Immature natural killer cell (primary cell): ENCODE data around the gene CLIP3. TPM values are rescaled to one million over a fixed set of nuclear protein-coding genes. Genes with fewer than 3 reads are reported as not detected.
A peak's percentile ranks its signal among the peaks of the same experiment; 100 is the strongest.
"Not testable (repeated sequence)": the region's sequence is repeated elsewhere in the genome, so short reads cannot be mapped to it uniquely, and the experiment has no call there.

ENCODE experiments used
- DNase-seq, 3 donors: peaks; one replicate each; pipeline ENCODE4 v3.0.0; 2022; ENCODE audit warnings: mixed read lengths in 1 of 3
- H3K27ac Mint-ChIP-seq, 6 donors: one replicate each; pipeline ENCODE4 v1.8.0; 2020; ENCODE audit warnings: mixed read lengths in 6 of 6, mild to moderate bottlenecking in 5 of 6, inconsistent platforms in 4 of 6, moderate library complexity in 3 of 6
- H3K27me3 Mint-ChIP-seq, 3 donors: one replicate each; pipeline ENCODE4 v1.8.0; 2020 to 2021; ENCODE audit warnings: low read depth in 3 of 3, mild to moderate bottlenecking in 3 of 3, mixed read lengths in 3 of 3, moderate library complexity in 3 of 3, inconsistent platforms in 1 of 3
- H3K36me3 Mint-ChIP-seq, 3 donors: one replicate each; pipeline ENCODE4 v1.8.0; 2020; ENCODE audit warnings: mixed read lengths in 3 of 3, inconsistent platforms in 2 of 3, mild to moderate bottlenecking in 2 of 3
- H3K4me1 Mint-ChIP-seq, 2 donors: one replicate each; pipeline ENCODE4 v1.8.0; 2020; ENCODE audit warnings: inconsistent platforms in 2 of 2, mild to moderate bottlenecking in 2 of 2, mixed read lengths in 2 of 2, moderate library complexity in 1 of 2
- H3K4me3 Mint-ChIP-seq, 5 donors: one replicate each; pipeline ENCODE4 v1.8.0; 2020; ENCODE audit warnings: mild to moderate bottlenecking in 5 of 5, mixed read lengths in 5 of 5, inconsistent platforms in 3 of 5, moderate library complexity in 3 of 5
- H3K9me3 Mint-ChIP-seq, 6 donors: one replicate each; pipeline ENCODE4 v1.8.0; 2020; ENCODE audit warnings: mild to moderate bottlenecking in 6 of 6, mixed read lengths in 6 of 6, inconsistent platforms in 4 of 6, moderate library complexity in 3 of 6
- polyA plus RNA-seq, 3 donors: library from polyadenylated mRNA; unstranded; fragments of 300-500 nt; fragmentation: Illumina TruSeq; gene quantifications; one replicate each; pipeline ENCODE4 v1.2.3, GENCODE V29; 2021

Gene CLIP3
- polyA plus RNA-seq, 3 donors from 2014 or later = 0.07 to 0.55 TPM; not detected in 1

DNA sequence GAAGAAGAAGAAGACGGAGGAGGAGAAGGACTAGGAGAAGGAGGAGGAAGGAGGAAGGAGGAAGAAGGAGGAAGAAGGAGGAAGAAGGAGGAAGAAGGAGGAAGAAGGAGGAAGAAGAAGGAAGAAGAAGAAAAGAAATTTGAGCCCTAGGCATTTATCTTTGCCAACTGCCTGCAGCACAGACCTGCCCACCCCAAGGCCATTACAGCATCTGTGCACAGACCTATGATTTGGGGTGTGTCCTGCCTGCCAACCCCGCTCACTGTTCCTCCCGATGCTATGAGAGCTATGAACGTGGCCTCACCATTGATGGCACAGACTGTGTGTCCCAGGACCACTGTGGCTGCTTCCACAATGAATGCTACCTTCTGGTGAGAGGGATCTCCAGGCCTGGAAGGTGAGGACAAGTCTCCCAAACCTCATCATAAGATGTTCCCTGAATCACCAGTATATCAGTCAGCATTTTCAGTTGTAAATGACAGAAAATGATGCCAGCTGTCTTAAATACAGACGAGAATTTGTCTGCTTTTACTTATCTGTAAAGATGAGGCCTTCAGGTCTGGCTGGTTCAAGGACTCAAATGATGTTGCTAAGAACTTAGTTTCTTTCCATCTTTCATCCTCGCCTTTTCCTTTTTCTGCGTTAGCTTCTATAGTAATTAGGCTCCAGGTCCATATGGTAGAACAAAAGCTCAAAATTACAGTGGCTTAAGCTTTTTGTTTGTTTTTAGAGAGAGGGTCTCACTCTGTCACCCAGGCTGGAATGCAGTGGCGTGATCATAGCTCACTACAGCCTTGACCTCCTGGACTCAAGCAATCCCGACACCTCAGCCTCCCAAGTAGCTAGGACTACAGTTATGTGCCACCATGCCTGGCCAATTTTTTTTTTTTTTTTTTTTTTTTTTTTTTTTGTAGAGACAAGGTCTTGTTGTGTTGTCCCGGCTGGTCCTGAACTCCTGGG lies 41.6 kb downstream of the CLIP3 start:
- Mint-ChIP-seq H3K27ac (no peak overlapping the region), H3K4me1 (peaks cover 17% of the 10 kb centered on the region in 2 donors), H3K36me3 (no peaks in the 10 kb centered on the region), H3K4me3 (no peak overlapping the region), H3K9me3 (no peaks in the 10 kb centered on the region), H3K27me3 (peaks cover 4 to 18% (median 15%) of the 10 kb centered on the region in 3 donors)
- no peak for DNase-seq

DNA sequence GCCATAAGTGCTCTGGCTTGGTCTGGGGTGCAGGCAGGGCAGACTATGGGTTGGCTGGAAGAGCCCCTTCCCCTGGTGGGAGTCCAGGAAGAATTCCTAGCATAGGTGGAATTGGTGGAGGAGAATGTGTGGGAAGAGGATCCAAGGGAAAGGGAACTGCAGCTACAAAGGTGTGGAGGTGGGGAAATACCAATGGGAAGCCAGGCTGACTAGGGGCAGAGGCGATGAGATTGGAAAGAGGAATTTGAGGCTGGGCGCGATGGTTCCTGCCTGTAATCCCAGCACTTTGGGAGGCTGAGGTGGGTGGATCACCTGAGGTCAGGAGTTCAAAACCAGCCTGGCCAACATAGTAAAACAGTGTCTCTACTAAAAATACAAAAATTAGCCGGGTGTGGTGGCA lies 42.5 kb downstream of the CLIP3 start:
- Mint-ChIP-seq H3K27me3 (peaks cover 5 to 20% (median 19%) of the 10 kb centered on the region in 3 donors), H3K4me3 (no peak overlapping the region), H3K9me3 (no peaks in the 10 kb centered on the region), H3K4me1 (peaks cover 11 to 12% of the 10 kb centered on the region in 2 donors), H3K27ac (no peak overlapping the region), H3K36me3 (no peaks in the 10 kb centered on the region)
- DNase-seq = no peak

DNA sequence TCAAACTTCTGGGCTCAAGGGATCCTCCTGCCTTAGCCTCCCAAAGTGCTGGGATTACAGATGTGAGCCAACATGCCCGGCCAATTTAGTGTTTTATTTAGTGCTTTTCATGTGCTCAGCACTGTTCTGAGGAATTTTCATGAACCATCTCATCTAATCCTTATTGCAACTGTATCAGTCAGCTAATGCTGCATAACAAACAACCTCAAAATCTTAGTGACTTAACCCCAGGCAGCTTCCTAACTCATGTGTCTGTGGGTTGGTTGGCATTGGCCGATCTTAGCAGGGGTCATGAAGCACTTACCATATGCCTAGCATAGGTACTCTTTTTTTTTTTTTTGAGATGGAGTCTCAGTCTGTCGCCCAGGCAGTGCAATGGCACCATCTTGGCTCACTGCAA lies 43.8 kb downstream of the CLIP3 start:
- Mint-ChIP-seq H3K27me3 (peaks cover 2 to 25% (median 15%) of the 10 kb centered on the region in 3 donors), H3K36me3 (no peaks in the 10 kb centered on the region), H3K9me3 (no peaks in the 10 kb centered on the region), H3K4me3 (no peak overlapping the region), H3K4me1 (peaks cover 0 to 4% of the 10 kb centered on the region in 2 donors), H3K27ac (no peak overlapping the region)
- no peak for DNase-seq

DNA sequence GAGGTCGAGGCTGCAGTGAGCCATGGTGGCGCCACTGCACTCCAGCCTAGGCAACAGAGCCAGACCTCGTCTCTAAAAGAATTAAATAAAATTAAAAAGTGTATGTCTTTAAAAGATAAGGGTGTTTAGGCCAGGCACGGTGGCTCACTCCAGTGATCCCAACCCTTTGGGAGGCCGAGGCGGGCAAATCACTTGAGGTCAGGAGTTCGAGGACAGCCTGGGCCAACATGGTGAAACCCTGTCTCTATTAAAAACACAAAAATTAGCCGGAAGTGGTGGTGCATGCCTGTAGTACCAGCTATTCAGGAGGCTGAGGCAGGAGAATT lies 45.1 kb downstream of the CLIP3 start:
- H3K36me3 Mint-ChIP-seq = no peaks in the 10 kb centered on the region
- peaks cover 2 to 25% (median 15%) of the 10 kb centered on the region in 3 donors for H3K27me3 Mint-ChIP-seq
- H3K4me1 Mint-ChIP-seq = peaks cover 0 to 4% of the 10 kb centered on the region in 2 donors
- H3K4me3 Mint-ChIP-seq = no peak overlapping the region
- no peak for DNase-seq
- no peak overlapping the region for H3K27ac Mint-ChIP-seq
- H3K9me3 Mint-ChIP-seq = no peaks in the 10 kb centered on the region

DNA sequence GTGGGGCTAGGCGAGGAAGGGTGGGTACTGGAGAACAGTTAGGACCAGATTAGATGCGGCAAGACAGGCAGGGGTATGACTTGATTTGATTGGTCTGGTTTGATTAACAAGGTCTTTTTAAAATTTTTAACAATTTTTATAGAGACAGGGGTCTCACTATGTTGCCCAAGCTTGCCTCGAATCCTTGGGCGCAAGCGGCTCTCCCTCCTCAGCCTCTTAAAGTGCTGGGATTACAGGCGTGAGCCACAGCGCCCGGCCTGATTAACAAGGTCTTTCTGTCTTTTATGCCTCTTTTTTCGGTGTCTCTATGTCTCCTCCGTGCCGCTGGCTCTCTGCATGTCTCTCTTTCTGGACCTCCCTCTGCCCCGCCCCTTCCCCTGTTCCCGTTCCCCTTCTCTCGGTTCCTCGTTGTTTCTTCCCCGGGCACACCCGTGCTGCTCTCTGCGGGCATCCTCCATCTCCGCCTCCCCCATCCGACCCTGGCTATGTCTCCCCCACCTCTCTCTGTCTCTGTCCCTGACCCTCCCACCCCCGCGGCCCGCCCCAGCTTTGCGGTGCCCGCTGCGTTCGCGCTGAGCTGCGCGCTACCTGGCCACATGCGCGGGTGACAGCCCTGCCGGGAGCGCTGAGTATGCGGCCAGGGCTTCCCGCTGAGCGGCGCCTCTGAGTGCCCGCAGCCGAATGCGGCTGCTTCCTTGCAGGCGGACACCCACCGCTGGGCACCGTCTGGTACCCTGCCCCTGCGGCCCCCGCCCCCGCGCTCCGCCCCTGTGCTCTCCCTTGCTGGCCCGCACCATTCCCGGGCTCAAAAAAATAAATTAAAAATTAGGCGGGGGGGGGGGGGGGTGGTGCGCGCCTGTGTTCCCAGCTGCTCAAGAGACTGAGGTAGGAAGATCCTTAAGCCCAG lies 45.8 kb downstream of the CLIP3 start:
- Mint-ChIP-seq H3K36me3 (no peaks in the 10 kb centered on the region), H3K4me1 (peaks cover 0 to 4% of the 10 kb centered on the region in 2 donors), H3K4me3 (peak overlapping the region in 3 of 5 donors; percentile 38 to 59 (median 39)), H3K9me3 (no peaks in the 10 kb centered on the region), H3K27me3 (peaks cover 2 to 27% (median 15%) of the 10 kb centered on the region in 3 donors), H3K27ac (no peak overlapping the region)
- DNase-seq = no peak

DNA sequence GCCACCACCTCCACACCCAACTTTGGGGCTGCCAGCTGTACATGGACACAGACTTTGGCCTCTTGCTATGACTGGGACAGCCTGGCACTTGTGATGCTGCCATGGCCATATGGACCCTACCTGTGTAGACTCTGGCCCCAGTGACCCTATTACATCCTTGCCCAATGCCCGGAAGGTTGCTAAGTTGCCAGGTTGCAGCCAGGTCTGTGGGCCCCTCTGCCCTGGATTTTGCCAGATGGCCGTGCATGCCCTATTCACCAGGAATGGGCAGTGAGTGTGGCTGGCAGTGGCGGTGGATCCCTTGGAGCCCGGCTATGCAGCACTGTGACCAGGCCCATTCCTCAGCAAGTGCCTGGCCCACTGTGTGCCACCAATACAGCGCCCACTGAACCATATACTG lies 46.6 kb downstream of the CLIP3 start:
- H3K4me1 Mint-ChIP-seq = peaks cover 0 to 4% of the 10 kb centered on the region in 2 donors
- H3K36me3 Mint-ChIP-seq = no peaks in the 10 kb centered on the region
- H3K27me3 Mint-ChIP-seq = peaks cover 4 to 27% (median 15%) of the 10 kb centered on the region in 3 donors
- H3K27ac Mint-ChIP-seq = no peak overlapping the region
- no peak overlapping the region for H3K4me3 Mint-ChIP-seq
- no peaks in the 10 kb centered on the region for H3K9me3 Mint-ChIP-seq
- DNase-seq = no peak

DNA sequence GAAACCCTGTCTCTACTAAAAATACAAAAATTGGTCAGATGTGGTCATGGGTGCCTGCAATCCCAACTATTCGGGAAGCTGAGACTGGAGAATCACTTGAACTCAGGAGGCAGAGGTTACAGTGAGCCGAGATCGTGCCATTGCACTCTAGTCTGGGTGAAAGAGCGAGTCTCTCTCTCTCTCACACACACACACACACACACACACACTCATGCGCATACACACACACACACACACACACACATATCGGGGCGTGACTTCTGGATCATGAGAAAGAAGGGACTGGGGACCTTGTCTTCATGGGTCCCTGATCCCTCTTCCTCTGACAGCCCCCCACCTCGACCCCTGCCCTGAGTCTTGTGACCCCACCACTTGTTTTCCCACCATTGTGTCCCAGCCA lies 49.5 kb downstream of the CLIP3 start:
- Mint-ChIP-seq H3K9me3 (no peaks in the 10 kb centered on the region), H3K27me3 (peaks cover 5 to 22% (median 8%) of the 10 kb centered on the region in 3 donors), H3K36me3 (no peaks in the 10 kb centered on the region), H3K4me1 (peaks cover 0 to 4% of the 10 kb centered on the region in 2 donors), H3K4me3 (no peak overlapping the region), H3K27ac (no peak overlapping the region)
- no peak for DNase-seq

DNA sequence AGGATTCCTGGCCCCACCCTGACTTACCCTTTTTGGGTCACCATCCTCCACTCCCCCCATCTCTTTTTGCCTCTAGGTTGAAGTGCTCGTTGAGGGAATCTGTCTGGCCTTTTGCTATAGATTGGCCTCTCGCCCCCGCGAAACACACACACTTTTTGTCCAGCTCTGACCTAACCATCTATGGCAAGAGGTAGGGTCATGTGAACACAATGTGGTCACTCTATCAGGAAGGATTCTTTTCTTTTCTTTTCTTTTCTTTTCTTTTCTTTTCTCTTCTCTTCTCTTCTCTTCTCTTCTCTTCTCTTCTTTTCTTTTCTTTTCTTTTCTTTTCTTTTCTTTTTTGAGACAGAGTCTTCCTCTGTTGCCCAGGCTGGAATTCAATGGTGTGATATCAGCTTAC lies 51.7 kb downstream of the CLIP3 start:
- not testable (repeated sequence) for H3K4me3 Mint-ChIP-seq, H3K9me3 Mint-ChIP-seq, H3K4me1 Mint-ChIP-seq, H3K27ac Mint-ChIP-seq, H3K36me3 Mint-ChIP-seq, DNase-seq
- peaks cover 3 to 19% (median 5%) of the 10 kb centered on the region in 3 donors for H3K27me3 Mint-ChIP-seq

DNA sequence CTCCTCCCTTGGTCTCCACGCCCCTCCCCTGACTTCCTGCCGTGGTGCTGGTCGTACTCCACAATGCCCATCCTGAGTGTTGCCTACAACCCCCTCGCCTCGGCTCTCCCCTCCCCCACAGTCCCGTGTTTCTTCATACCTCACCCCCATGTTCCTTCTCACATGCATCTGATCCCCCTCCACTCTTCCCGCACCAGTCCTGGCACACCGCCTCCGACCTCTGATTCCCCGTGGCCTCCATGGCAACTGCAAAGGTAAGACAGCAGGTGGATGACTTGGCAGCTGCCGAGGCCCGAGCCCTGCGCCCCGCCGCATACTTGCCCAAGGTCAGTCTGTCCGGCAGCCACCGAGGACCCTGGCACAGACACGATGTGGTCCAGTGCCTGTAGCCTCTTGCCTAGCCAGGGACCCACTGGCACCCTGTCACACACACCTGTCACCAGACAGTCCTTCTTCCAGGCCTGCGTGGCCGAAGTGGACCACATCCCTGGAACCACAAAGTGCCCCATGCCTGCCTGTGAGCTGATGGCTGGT lies 53.8 kb downstream of the CLIP3 start:
- Mint-ChIP-seq H3K27me3 (peaks cover 1 to 5% (median 4%) of the 10 kb centered on the region in 3 donors), H3K36me3 (no peaks in the 10 kb centered on the region), H3K9me3 (no peaks in the 10 kb centered on the region), H3K27ac (no peak overlapping the region), H3K4me3 (no peak overlapping the region), H3K4me1 (no peaks in the 10 kb centered on the region)
- no peak for DNase-seq

DNA sequence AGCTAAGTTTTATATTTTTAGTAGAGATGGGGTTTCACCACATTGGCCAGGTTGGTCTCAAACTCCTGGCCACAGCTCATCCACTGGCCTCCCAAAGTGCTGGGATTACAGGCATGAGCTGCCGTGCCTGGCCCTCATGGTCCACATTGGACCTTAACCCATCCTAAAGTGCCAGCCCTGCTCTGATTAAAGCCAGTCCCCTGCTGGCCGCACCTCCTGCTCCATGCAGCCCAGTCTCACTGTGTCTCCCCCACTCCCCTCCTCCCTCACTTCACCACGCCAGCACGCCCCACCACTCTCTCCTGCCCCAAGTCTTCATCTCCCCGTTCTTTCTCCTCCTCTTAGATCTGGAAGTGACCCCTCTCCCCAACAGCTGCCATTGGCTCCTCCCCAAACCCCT lies 54.4 kb downstream of the CLIP3 start:
- Mint-ChIP-seq H3K36me3 (no peaks in the 10 kb centered on the region), H3K4me1 (no peaks in the 10 kb centered on the region), H3K27ac (no peak overlapping the region)

DNA sequence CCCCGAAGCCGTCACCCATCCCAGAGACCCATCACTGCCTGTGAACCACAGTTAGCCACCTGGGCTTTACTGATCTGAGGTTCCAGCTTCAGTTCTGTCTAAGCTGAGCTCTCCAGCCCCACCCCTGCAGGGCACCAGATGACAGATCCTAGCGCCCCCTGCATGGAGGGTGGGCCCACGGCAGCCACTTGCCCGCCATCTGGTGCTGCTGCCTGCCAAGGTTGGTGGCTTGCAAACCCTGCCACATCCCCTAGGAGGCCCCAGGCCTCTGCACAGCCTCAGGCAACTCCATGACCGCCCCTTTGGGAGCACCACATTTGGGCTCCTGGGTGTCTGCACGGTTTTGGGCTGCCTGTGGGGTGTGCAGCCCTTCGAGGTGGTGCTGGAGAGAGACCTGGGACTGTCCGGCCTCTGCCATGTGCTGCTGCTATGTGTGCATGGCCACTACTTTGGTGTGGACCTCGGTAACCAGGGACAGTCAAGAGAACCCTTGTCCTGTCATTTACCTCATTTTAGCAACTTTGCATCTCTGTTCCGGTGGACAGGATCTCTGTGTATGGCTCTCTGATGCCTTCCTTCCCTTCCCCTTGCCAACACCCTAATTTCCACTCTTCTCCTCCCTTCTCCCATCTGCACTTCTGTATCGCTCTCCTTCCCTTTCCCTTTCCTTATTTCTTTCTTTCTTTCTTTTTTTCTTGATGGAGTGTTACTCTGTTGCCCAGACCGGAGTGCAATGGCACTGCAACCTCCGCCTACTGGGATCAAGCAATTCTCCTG lies 55.0 kb downstream of the CLIP3 start:
- H3K4me1 Mint-ChIP-seq = no peaks in the 10 kb centered on the region
- peaks cover 1 to 5% (median 4%) of the 10 kb centered on the region in 3 donors for H3K27me3 Mint-ChIP-seq
- H3K4me3 Mint-ChIP-seq = no peak overlapping the region
- no peaks in the 10 kb centered on the region for H3K36me3 Mint-ChIP-seq
- no peaks in the 10 kb centered on the region for H3K9me3 Mint-ChIP-seq
- DNase-seq = no peak
- H3K27ac Mint-ChIP-seq = no peak overlapping the region

More for the DNA sequence above, 54.4 kb downstream of the CLIP3 start:
- H3K27me3 Mint-ChIP-seq = peaks cover 1 to 5% (median 4%) of the 10 kb centered on the region in 3 donors
- DNase-seq = no peak
- no peaks in the 10 kb centered on the region for H3K9me3 Mint-ChIP-seq
- H3K4me3 Mint-ChIP-seq = no peak overlapping the region

DNA sequence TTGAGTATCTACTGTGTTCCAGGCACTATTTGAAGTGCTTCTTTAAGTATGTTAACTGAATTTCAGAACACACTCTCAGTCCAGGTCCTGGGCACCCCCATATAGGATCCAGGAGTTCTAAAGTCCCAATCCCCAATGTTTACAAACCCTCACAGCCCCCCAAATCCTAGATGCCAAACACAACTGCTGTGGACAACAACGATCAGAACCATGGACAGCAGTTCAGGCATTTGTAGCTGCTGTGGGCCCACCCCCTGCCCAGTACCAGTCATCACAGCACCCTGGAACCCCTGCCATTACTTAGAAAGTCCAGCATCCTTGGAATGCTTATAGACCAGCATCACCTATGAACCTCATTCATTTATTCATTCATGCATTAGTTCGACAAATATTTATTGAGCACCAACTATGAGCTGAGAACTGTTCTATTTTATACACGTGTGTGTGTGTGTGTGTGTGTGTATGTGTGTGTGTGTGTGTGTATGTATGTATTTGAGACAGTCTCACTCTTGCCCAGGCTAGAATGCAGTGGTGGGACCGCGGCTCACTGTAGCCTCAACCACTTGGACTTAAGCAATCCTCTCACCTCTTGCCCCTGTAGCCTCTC lies 57.0 kb downstream of the CLIP3 start:
- H3K4me1 Mint-ChIP-seq = no peaks in the 10 kb centered on the region
- H3K27me3 Mint-ChIP-seq = peaks cover 0 to 3% (median 1%) of the 10 kb centered on the region in 3 donors
- no peaks in the 10 kb centered on the region for H3K36me3 Mint-ChIP-seq
- H3K9me3 Mint-ChIP-seq = no peaks in the 10 kb centered on the region
- peak in 1 of 3 donors; percentile 18 for DNase-seq
- H3K27ac Mint-ChIP-seq = no peak overlapping the region
- no peak overlapping the region for H3K4me3 Mint-ChIP-seq

DNA sequence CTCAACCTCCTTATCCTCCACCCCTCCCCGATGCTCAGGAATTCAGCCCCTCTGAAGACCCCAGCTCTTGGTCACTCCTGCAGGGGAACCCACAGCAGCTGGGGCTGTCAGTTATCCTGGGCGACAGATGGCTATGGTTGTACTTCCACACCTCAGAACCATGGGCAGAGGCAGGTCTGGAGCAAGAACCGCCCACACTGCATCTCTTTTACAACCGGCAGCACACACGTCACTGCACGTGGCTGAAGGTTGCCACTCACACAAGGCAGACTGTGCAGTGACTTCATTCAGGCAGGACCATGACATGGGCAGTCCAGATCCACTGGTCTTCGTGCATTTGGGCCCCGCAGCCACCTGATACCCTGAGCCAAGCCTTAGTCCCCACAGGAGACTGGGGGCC lies 59.2 kb downstream of the CLIP3 start:
- H3K36me3 Mint-ChIP-seq = no peaks in the 10 kb centered on the region
- DNase-seq = no peak
- peaks cover 0 to 3% (median 1%) of the 10 kb centered on the region in 3 donors for H3K27me3 Mint-ChIP-seq
- no peak overlapping the region for H3K27ac Mint-ChIP-seq
- H3K4me3 Mint-ChIP-seq = no peak overlapping the region
- H3K9me3 Mint-ChIP-seq = no peaks in the 10 kb centered on the region
- peaks cover 6 to 10% of the 10 kb centered on the region in 2 donors for H3K4me1 Mint-ChIP-seq
